ENCODE results near the gene HSP90AA1. TPM values are rescaled to one million over a fixed set of nuclear protein-coding genes. Genes with fewer than 3 reads are reported as not detected.

The HSP90AA1 gene
- total and polyA plus RNA-seq, 3 donors from 2014 or later: 385 to 638 (median 519) TPM

DNA sequence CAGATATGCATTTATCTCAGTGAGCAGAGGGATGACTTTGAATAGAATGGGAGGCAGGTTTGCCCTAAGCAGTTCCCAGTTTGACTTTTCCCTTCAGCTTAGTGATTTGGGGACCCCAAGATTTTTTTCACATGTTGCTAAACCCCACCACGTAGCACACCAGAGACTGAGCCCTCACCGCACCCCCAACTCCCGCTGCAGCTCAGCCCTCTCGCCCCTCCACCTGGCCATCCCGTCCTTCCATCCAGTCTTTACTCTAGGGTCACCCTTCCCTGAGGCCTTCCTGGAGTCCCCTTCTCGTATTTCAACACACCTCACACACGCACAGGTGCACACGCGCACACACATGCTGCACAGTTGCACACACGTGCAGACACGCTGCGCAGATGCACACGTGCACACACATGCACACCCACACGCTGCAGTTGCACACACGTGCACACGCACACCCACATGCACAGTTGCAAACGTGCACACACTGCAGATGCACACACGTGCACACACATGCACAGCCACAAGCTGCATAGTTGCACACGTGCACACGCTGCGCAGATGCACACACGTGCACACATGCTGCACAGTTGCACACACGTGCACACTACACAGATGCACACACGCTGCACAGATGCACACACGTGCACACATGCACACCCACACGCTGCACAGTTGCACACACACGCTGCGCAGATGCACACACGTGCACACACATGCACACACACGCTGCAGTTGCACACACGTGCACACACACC, 30.0 kb downstream of the HSP90AA1 start:
- intact Hi-C loops (cut with DNase I; ENCODE audit: low total_unique reads): no loop called here
- no peak for TF ChIP-seq POLR2A (IDR thresholded peaks at IDR 0.05)
- TF ChIP-seq, protein P1, sequence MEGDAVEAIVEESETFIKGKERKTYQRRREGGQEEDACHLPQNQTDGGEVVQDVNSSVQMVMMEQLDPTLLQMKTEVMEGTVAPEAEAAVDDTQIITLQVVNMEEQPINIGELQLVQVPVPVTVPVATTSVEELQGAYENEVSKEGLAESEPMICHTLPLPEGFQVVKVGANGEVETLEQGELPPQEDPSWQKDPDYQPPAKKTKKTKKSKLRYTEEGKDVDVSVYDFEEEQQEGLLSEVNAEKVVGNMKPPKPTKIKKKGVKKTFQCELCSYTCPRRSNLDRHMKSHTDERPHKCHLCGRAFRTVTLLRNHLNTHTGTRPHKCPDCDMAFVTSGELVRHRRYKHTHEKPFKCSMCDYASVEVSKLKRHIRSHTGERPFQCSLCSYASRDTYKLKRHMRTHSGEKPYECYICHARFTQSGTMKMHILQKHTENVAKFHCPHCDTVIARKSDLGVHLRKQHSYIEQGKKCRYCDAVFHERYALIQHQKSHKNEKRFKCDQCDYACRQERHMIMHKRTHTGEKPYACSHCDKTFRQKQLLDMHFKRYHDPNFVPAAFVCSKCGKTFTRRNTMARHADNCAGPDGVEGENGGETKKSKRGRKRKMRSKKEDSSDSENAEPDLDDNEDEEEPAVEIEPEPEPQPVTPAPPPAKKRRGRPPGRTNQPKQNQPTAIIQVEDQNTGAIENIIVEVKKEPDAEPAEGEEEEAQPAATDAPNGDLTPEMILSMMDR (IDR thresholded peaks at IDR 0.05): no peak
- H3K27me3 ChIP-seq: no peaks in the 10 kb centered on the region
- 70 to 79% methylated on average over 27 to 31 of the region's 31 CpGs for WGBS, 2 donors
- H3K9me3 ChIP-seq: no peaks in the 10 kb centered on the region
- no peak overlapping the region for H3K4me3 ChIP-seq
- DNase-seq: no peak
- H3K36me3 ChIP-seq (ENCODE audit: low read depth, missing control alignments): no peaks in the 10 kb centered on the region
- no peaks in the 10 kb centered on the region for H3K4me1 ChIP-seq
- no peak overlapping the region for H3K27ac ChIP-seq

DNA sequence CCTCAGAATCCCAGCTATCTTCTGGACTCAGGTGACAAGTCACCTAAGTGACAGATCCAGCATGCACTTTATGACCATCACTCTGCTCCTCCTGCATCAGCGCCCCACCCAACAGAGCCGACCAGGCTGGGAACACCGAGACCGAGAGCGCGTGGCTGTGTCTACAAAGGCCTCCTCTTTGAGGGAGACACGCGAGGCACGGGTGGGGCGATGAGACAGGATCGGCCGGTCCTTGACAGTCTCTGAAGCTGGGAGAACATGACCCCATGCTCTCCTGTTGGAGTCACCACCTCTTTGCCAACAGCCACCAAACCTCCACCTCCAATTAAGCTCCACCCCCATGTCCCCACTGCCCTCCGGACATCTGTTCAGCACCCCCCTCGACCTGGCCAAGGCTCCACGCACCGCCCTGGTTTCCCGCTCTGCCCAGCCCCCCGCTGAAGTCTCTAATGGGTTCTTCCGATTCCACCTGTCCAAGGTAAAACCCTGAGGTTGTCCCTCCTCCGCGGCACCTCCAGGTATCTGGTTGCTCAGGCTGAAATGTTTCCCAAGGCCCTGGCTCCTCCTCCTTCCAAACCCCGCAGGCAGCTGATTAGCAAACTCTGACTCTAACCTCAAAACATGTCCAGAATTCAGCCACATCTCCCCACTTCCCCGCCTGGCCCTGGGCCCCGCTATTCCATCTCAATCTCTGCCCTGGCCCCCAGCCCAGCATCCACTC, 31.5 kb downstream of the HSP90AA1 start:
- Histone ChIP-seq H3K27me3 (no peaks in the 10 kb centered on the region), H3K9me3 (no peaks in the 10 kb centered on the region), H3K27ac (no peak overlapping the region), H3K36me3 (ENCODE audit: low read depth, missing control alignments) (no peaks in the 10 kb centered on the region), H3K4me3 (no peak overlapping the region), H3K4me1 (no peaks in the 10 kb centered on the region)
- 78 to 90% methylated on average over 24 of the region's 24 CpGs for WGBS, 2 donors
- TF ChIP-seq POLR2A (IDR thresholded peaks at IDR 0.05): no peak
- TF ChIP-seq, protein P1 (IDR thresholded peaks at IDR 0.05): no peak
- intact Hi-C loops (cut with DNase I; ENCODE audit: low total_unique reads): no loop called here
- no peak for DNase-seq

DNA sequence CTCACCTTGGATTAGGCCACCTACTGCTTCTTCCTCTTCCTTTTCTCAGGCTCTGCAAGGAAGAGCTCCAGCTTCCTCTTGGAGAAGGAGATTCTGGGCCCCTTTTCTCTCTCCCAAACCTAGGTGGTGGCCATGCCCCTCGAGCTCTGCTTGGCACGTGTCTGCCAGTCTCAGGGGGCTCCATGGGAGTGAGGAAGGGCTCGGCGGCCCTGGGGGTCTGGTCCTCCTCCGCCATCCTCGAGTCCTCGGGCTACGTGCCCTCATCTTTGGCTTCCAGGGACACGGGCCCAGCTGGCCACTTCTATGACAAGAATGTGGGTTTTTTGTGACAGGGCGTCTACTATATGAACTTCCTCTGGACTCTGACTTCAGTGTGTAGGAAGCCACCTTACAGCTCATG, 34.3 kb downstream of the HSP90AA1 start:
- Histone ChIP-seq H3K36me3 (ENCODE audit: low read depth, missing control alignments) (no peaks in the 10 kb centered on the region), H3K27ac (no peak overlapping the region), H3K9me3 (no peaks in the 10 kb centered on the region), H3K4me3 (no peak overlapping the region), H3K27me3 (no peaks in the 10 kb centered on the region), H3K4me1 (no peaks in the 10 kb centered on the region)
- intact Hi-C loops (cut with DNase I; ENCODE audit: low total_unique reads): no loop called here
- TF ChIP-seq, protein P1 (IDR thresholded peaks at IDR 0.05): no peak
- no peak for TF ChIP-seq POLR2A (IDR thresholded peaks at IDR 0.05)
- WGBS, 2 donors: 91 to 96% methylated on average over 10 of the region's 10 CpGs
- DNase-seq: no peak

DNA sequence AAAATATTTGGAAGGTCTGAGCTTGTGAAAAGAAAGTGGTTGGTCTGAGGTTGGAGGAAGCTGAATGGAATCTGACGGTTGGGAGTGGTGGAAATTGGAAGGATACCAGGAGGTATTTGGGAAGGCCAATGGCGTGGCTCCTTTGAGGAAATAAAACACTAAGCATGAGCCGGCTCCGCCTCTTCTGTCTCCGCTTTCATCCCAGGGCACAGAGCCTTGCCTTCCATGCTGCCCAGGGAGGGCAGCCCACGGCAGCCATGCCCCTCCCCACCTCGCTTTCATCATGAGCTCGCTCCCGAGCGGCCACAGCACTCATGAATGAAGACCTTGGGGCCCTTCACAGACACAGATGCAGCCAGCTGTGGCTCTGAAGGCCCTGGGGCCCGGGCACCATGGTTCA, 36.2 kb downstream of the HSP90AA1 start:
- no peak overlapping the region for H3K27ac ChIP-seq
- peaks cover 4% of the 10 kb centered on the region for H3K4me1 ChIP-seq
- intact Hi-C loops (cut with DNase I; ENCODE audit: low total_unique reads): no loop called here
- DNase-seq: no peak
- TF ChIP-seq, protein P1 (IDR thresholded peaks at IDR 0.05): no peak
- no peak for TF ChIP-seq POLR2A (IDR thresholded peaks at IDR 0.05)
- H3K9me3 ChIP-seq: no peaks in the 10 kb centered on the region
- 75 to 88% methylated on average over 10 to 11 of the region's 11 CpGs for WGBS, 2 donors
- no peak overlapping the region for H3K4me3 ChIP-seq
- H3K27me3 ChIP-seq: no peaks in the 10 kb centered on the region
- H3K36me3 ChIP-seq (ENCODE audit: low read depth, missing control alignments): no peaks in the 10 kb centered on the region
